T-helper 17 cell (primary cell): Measurements from ENCODE around the gene RFESD. TPM values are rescaled to one million over a fixed set of nuclear protein-coding genes. Genes with fewer than 3 reads are reported as not detected.

Experiments used
- ATAC-seq: fragments of 150-1000 bp; cut with Tn5 transposase; 2 replicates; pipeline ENCODE4 v1.10.0; 2021; ENCODE audit warnings: mild to moderate bottlenecking, moderate library complexity
- DNase-seq, 3 donors: peaks; one replicate each; pipeline versions ENCODE4 v3.0.0 to v3.0.0-alpha.2; 2020 to 2021
- H3K9me3 ChIP-seq: one replicate; pipeline ENCODE4 v1.7.0; 2013; ENCODE audit warnings: low read length, mild to moderate bottlenecking; ENCODE audit not compliant: control insufficient read depth, poor library complexity, severe bottlenecking
- H3K27ac Mint-ChIP-seq: one replicate; pipeline ENCODE4 v1.8.0; 2022; ENCODE audit warnings: mild to moderate bottlenecking, moderate library complexity, mixed read lengths
- H3K27me3 Mint-ChIP-seq: one replicate; pipeline ENCODE4 v1.8.0; 2022; ENCODE audit warnings: mixed read lengths
- H3K36me3 Mint-ChIP-seq: one replicate; pipeline ENCODE4 v1.8.0; 2022; ENCODE audit warnings: low read depth, mixed read lengths
- H3K4me1 Mint-ChIP-seq: one replicate; pipeline ENCODE4 v1.8.0; 2022; ENCODE audit warnings: mild to moderate bottlenecking, mixed read lengths
- H3K4me3 Mint-ChIP-seq: one replicate; pipeline ENCODE4 v1.8.0; 2022; ENCODE audit warnings: mild to moderate bottlenecking, moderate library complexity, mixed read lengths
- total RNA-seq, 4 donors: library from RNA in 2 of 4; stranded (reverse) in 2 of 4; gene quantifications; one replicate each; pipeline ENCODE4 v1.2.3 and lab custom pipeline; 2022 to 2026

The RFESD gene
- total RNA-seq (1 to 10 TPM; 2.8 to 2.9 TPM), total RNA-seq (lab: John Stamatoyannopoulos, UW) (3.5 to 4.9 reads per million in 2 donors)

DNA sequence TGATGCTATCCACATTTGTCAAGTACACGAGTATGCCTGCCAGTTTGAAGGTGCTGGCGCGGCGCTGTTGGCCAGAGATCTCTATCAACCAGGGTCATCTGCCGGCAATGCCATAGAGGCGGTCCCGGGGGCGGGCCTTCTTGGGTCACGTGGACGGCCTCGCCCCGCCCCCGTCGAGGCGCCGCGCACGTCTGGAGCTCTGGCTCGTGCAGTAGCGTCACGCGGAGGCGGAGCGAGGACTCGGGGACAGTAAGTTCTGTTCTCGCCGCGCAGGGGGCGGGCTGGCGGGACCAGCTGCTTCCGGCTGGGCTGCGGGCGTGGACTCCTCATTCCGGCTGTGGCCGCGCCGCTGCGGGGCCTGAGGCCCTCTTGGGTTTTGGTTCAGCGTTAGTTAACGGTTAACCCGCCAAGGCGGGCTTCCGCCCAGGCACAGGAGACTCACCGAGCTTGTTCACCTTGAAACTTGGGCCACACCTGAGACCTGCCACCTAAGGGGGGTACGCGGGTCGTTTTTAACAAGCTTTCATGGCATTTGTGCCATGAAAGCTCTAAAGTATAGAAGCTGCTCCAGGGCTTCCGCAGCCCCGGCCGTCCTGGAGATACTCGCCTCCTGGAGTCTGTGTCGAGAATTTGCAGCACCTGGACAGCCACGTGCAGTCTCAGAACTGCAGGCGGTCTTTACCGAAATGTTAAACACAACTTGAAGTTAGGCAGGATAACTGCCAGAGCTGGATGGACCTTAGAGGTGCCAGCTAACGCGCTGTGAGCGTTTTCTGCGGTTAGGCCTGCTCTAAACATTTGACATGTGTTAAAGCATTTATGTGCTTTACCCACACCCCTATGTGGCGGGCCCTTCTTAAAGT lies at the start of gene RFESD:
TSS of gene RFESD (plus strand) at position 209 of the 863 bp plus-strand sequence. CDS start 5,495 bp downstream, outside the sequence.
- H3K9me3 ChIP-seq: no peaks in the 10 kb centered on the region
- DNase-seq: peak; percentile 87 to 89 (median 88)
- Mint-ChIP-seq H3K4me1 (peaks cover 23% of the 10 kb centered on the region), H3K27me3 (no peaks in the 10 kb centered on the region), H3K36me3 (peaks cover 6% of the 10 kb centered on the region), H3K4me3 (peak within 1 kb of the TSS; percentile 85), H3K27ac (peak within 1 kb of the TSS; percentile 68)
- peak; percentile 95 for ATAC-seq

DNA sequence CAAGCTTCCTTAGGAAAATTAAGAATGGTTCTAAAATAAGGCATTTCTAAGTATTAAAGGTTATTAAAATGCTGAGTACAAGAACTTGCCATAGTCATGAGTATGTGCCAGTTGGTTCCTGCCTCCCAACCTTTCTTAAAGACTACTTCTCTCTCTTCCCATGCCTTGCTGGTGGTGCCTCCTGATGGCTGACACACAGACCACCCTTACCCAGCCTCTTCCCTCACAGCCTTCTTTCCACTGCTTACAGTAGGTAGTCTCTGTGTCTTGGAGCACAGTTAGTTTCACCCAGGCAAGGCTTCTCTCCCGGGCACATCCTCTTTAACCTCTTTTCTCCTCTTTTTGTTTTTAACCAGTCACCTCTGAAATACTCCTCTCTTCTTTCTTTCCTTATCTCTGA lies 47.3 kb upstream of the RFESD start:
- Mint-ChIP-seq H3K4me1 (peaks cover 14% of the 10 kb centered on the region), H3K4me3 (no peak overlapping the region), H3K36me3 (peaks cover 2% of the 10 kb centered on the region), H3K27ac (peak overlapping the region; percentile 16), H3K27me3 (no peaks in the 10 kb centered on the region)
- no peaks in the 10 kb centered on the region for H3K9me3 ChIP-seq
- no peak for DNase-seq
- ATAC-seq: no peak

DNA sequence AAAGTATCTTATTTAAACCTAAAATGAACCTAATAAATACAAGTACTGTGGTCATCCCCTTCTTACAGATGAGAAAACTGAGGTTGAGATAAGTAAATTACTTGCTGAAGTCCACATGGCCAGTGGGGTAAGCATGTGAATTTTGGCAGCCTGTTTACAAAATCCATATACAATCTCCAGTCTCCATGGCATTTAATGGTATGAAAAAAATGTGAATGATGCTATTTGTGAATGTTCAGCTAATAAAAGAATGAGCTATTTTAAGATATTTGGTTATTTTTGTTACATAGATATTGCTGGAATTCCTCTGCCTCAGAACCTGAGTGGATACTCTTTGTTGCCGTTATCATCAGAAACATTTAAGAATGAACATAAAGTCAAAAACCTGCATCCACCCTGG lies 46.0 kb upstream of the RFESD start:
- Mint-ChIP-seq H3K27me3 (no peaks in the 10 kb centered on the region), H3K27ac (no peak overlapping the region), H3K36me3 (peaks cover 2% of the 10 kb centered on the region), H3K4me3 (no peak overlapping the region), H3K4me1 (peaks cover 16% of the 10 kb centered on the region)
- DNase-seq (no peak), ATAC-seq (no peak)
- H3K9me3 ChIP-seq: no peaks in the 10 kb centered on the region

DNA sequence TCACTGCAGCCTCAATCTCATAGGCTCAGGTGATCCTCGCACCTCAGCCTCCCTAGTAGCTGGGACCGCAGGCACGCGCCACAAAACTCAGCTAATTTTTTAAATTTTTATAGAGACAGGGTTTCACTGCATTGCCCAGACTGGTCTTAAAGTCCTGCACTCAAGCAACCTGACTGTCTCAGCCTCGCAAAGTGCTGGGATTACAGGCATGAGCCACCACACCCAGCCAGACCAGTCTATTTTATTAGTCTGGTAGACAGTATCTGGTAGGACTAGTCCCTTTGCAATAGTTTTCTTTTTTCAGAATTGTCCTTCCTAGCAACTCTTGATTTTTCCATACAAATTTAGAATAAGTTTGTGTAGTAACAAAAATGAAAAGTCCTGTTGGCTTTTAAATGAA lies 40.8 kb upstream of the RFESD start:
- no peak for ATAC-seq
- Mint-ChIP-seq H3K27ac (peak overlapping the region; percentile 4), H3K27me3 (no peaks in the 10 kb centered on the region), H3K4me1 (peaks cover 8% of the 10 kb centered on the region), H3K36me3 (no peaks in the 10 kb centered on the region), H3K4me3 (no peak overlapping the region)
- no peaks in the 10 kb centered on the region for H3K9me3 ChIP-seq
- DNase-seq: no peak

- ATAC-seq (no peak), DNase-seq (no peak)
- no peaks in the 10 kb centered on the region for H3K36me3 Mint-ChIP-seq
- peaks cover 8% of the 10 kb centered on the region for H3K4me1 Mint-ChIP-seq
- H3K27ac Mint-ChIP-seq: peak overlapping the region; percentile 4
- no peak overlapping the region for H3K4me3 Mint-ChIP-seq
- no peaks in the 10 kb centered on the region for H3K27me3 Mint-ChIP-seq
- no peaks in the 10 kb centered on the region for H3K9me3 ChIP-seq
These were observed 40.2 kb upstream of the RFESD start for GRCh38 chr5:95606419-95606818.

DNA sequence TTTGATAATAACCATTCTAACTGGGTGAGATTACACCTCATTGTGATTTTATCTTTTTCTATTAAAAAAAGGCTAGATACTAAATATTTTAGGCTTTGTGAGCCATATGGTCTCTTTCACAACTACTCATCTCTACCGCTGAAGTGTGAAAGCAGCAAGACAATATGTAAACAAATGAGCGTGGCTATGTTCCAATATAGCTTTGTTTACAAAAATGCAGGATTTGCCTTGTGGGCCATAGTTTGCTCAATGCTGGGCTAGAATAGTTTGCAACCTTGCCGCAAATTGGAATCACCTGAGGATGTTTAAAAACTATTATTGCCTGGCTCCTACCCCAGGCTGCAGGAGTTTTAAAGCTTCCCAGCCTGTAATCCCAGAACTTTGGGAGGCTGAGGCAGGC lies 36.9 kb upstream of the RFESD start:
- Mint-ChIP-seq H3K27me3 (no peaks in the 10 kb centered on the region), H3K4me3 (no peak overlapping the region), H3K36me3 (peaks cover 2% of the 10 kb centered on the region), H3K4me1 (peaks cover 7% of the 10 kb centered on the region), H3K27ac (no peak overlapping the region)
- no peak for ATAC-seq
- no peak for DNase-seq
- H3K9me3 ChIP-seq: no peaks in the 10 kb centered on the region

DNA sequence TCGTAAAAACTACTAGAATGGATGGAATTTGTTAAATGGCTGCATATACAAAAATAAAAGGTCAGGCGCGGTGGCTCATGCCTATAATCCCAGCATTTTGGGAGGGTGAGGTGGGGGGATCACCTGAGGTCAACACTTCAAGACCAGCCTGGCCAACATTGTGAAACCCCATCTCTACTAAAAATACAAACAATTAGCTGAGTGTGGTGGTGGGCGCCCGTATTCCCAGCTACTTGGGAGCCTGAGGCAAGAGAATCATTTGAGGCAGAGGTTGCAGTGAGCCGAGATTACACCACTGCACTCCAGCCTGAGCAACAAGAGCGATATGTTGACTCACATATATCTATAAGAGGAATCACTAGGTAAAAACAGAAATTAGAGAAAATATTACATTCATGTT lies 36.0 kb upstream of the RFESD start:
- H3K27ac Mint-ChIP-seq: no peak overlapping the region
- H3K36me3 Mint-ChIP-seq: peaks cover 2% of the 10 kb centered on the region
- peaks cover 12% of the 10 kb centered on the region for H3K4me1 Mint-ChIP-seq
- no peaks in the 10 kb centered on the region for H3K27me3 Mint-ChIP-seq
- H3K4me3 Mint-ChIP-seq: no peak overlapping the region
- no peak for DNase-seq
- H3K9me3 ChIP-seq: no peaks in the 10 kb centered on the region
- ATAC-seq: no peak

GRCh38 chr5:95611396-95611795 lies 35.2 kb upstream of the RFESD start:
- no peak overlapping the region for H3K27ac Mint-ChIP-seq
- no peaks in the 10 kb centered on the region for H3K27me3 Mint-ChIP-seq
- peaks cover 14% of the 10 kb centered on the region for H3K4me1 Mint-ChIP-seq
- ATAC-seq (no peak), DNase-seq (no peak)
- no peaks in the 10 kb centered on the region for H3K9me3 ChIP-seq
- H3K4me3 Mint-ChIP-seq: no peak overlapping the region
- H3K36me3 Mint-ChIP-seq: peaks cover 2% of the 10 kb centered on the region

GRCh38 chr5:95613514-95613913 lies 33.1 kb upstream of the RFESD start:
- ATAC-seq: no peak
- Mint-ChIP-seq H3K27ac (no peak overlapping the region), H3K36me3 (peaks cover 5% of the 10 kb centered on the region), H3K27me3 (no peaks in the 10 kb centered on the region), H3K4me3 (no peak overlapping the region), H3K4me1 (peaks cover 26% of the 10 kb centered on the region)
- no peaks in the 10 kb centered on the region for H3K9me3 ChIP-seq
- DNase-seq: no peak

GRCh38 chr5:95615164-95615467 lies 31.5 kb upstream of the RFESD start:
- H3K27ac Mint-ChIP-seq: peak overlapping the region; percentile 65
- H3K9me3 ChIP-seq: no peaks in the 10 kb centered on the region
- peaks cover 39% of the 10 kb centered on the region for H3K4me1 Mint-ChIP-seq
- no peaks in the 10 kb centered on the region for H3K27me3 Mint-ChIP-seq
- no peak overlapping the region for H3K4me3 Mint-ChIP-seq
- peaks cover 5% of the 10 kb centered on the region for H3K36me3 Mint-ChIP-seq
- DNase-seq (no peak), ATAC-seq (no peak)

- Mint-ChIP-seq H3K4me3 (peak overlapping the region; percentile 22), H3K27ac (no peak overlapping the region)
These were observed 29.5 kb upstream of the RFESD start for GRCh38 chr5:95617057-95617456.

GRCh38 chr5:95619096-95619495 lies 27.5 kb upstream of the RFESD start:
- peaks cover 57% of the 10 kb centered on the region for H3K4me1 Mint-ChIP-seq
- H3K9me3 ChIP-seq: no peaks in the 10 kb centered on the region
- ATAC-seq (no peak), DNase-seq (no peak)
- H3K36me3 Mint-ChIP-seq: peaks cover 5% of the 10 kb centered on the region
- peak overlapping the region; percentile 95 for H3K27ac Mint-ChIP-seq
- H3K27me3 Mint-ChIP-seq: no peaks in the 10 kb centered on the region
- peak overlapping the region; percentile 95 for H3K4me3 Mint-ChIP-seq

More at GRCh38 chr5:95617057-95617456, 29.5 kb upstream of the RFESD start:
- peaks cover 5% of the 10 kb centered on the region for H3K36me3 Mint-ChIP-seq
- DNase-seq (no peak), ATAC-seq (no peak)
- no peaks in the 10 kb centered on the region for H3K27me3 Mint-ChIP-seq
- H3K4me1 Mint-ChIP-seq: peaks cover 44% of the 10 kb centered on the region
- H3K9me3 ChIP-seq: no peaks in the 10 kb centered on the region

- H3K27me3 Mint-ChIP-seq: no peaks in the 10 kb centered on the region
- H3K36me3 Mint-ChIP-seq: peaks cover 4% of the 10 kb centered on the region
- H3K4me1 Mint-ChIP-seq: peaks cover 57% of the 10 kb centered on the region
- H3K27ac Mint-ChIP-seq: peak overlapping the region; percentile 95
- DNase-seq (no peak), ATAC-seq (no peak)
- no peaks in the 10 kb centered on the region for H3K9me3 ChIP-seq
- H3K4me3 Mint-ChIP-seq: peak overlapping the region; percentile 95
These were observed 27.0 kb upstream of the RFESD start for GRCh38 chr5:95619514-95620029.
